ENCODE results near the gene DPYSL5. TPM values are rescaled to one million over a fixed set of nuclear protein-coding genes. Genes with fewer than 3 reads are reported as not detected.

Gene DPYSL5
- total RNA-seq, 2 donors from 2014 or later: 3.1 to 3.5 TPM

DNA sequence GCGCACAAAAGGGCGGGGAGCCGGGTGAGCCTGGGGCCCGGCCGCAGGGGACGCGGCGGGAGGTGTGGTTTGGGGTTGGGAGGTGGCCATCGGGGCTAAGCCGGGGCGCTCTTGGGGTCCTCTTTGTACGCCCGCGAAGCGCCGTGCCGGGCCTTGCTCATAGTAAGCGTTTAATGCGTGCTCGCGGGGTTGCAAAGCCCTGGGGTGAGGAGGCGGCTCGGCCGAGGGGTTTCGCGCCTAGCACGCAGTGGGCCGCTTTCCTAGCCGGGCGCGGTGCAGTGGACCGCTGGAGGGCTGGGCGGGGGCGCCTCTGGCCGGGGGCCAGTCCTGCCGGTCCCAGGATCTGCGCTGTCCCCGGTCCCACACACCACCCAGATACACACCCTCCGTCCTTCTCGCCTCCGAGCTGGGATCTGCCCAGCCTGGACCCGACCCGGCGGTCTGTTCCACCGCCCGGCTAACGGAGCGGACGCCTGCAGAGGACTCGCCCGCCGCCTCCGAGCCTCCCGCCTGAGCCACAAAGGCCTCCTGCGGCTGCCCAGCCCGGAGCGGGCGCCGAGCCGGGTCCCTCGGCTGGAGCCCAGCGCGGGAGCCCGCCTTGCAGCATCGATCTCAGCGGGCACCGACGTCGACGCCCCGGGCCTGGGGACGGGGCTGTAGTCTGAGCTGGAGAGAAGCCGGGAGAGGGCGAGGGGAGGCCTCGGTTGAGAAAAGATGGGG is 564 bp downstream of the DPYSL5 start:
- Mint-ChIP-seq H3K4me1 (peaks cover 6% of the 10 kb centered on the region), H3K27me3 (ENCODE audit: insufficient read depth) (peaks cover 81% of the 10 kb centered on the region), H3K36me3 (ENCODE audit: low read depth) (no peaks in the 10 kb centered on the region), H3K27ac (no peak overlapping the region), H3K9me3 (no peaks in the 10 kb centered on the region), H3K4me3 (peak overlapping the region; percentile 55)
- WGBS, 2 experiments (ENCODE audit: insufficient coverage in 1 of 2, insufficient read length in 1 of 2): 0 to 1% methylated on average over 25 to 75 of the region's 75 CpGs
- no peaks in the 10 kb centered on the region for H3K36me3 ChIP-seq (ENCODE audit: control insufficient read depth, insufficient read depth, low read length)
- H3K4me3 ChIP-seq (ENCODE audit: low read length): peak overlapping the region; percentile 76
- H3K9me3 ChIP-seq (ENCODE audit: control insufficient read depth, low read length): no peaks in the 10 kb centered on the region
- H3K27ac ChIP-seq (ENCODE audit: low read depth, low read length): peak overlapping the region; percentile 87
- H3K4me1 ChIP-seq (ENCODE audit: control insufficient read depth, insufficient read depth, low read length): peaks cover 4% of the 10 kb centered on the region
- TF ChIP-seq, protein P1, sequence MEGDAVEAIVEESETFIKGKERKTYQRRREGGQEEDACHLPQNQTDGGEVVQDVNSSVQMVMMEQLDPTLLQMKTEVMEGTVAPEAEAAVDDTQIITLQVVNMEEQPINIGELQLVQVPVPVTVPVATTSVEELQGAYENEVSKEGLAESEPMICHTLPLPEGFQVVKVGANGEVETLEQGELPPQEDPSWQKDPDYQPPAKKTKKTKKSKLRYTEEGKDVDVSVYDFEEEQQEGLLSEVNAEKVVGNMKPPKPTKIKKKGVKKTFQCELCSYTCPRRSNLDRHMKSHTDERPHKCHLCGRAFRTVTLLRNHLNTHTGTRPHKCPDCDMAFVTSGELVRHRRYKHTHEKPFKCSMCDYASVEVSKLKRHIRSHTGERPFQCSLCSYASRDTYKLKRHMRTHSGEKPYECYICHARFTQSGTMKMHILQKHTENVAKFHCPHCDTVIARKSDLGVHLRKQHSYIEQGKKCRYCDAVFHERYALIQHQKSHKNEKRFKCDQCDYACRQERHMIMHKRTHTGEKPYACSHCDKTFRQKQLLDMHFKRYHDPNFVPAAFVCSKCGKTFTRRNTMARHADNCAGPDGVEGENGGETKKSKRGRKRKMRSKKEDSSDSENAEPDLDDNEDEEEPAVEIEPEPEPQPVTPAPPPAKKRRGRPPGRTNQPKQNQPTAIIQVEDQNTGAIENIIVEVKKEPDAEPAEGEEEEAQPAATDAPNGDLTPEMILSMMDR (conservative IDR thresholded peaks at IDR 0.05): no peak
- DNase-seq: peak; percentile 84
- peaks cover 88% of the 10 kb centered on the region for H3K27me3 ChIP-seq (ENCODE audit: control insufficient read depth, insufficient read depth, low read length, poor library complexity, severe bottlenecking)
- H3K9ac ChIP-seq (ENCODE audit: extremely low read depth, low read length, poor library complexity, severe bottlenecking): no peak overlapping the region

DNA sequence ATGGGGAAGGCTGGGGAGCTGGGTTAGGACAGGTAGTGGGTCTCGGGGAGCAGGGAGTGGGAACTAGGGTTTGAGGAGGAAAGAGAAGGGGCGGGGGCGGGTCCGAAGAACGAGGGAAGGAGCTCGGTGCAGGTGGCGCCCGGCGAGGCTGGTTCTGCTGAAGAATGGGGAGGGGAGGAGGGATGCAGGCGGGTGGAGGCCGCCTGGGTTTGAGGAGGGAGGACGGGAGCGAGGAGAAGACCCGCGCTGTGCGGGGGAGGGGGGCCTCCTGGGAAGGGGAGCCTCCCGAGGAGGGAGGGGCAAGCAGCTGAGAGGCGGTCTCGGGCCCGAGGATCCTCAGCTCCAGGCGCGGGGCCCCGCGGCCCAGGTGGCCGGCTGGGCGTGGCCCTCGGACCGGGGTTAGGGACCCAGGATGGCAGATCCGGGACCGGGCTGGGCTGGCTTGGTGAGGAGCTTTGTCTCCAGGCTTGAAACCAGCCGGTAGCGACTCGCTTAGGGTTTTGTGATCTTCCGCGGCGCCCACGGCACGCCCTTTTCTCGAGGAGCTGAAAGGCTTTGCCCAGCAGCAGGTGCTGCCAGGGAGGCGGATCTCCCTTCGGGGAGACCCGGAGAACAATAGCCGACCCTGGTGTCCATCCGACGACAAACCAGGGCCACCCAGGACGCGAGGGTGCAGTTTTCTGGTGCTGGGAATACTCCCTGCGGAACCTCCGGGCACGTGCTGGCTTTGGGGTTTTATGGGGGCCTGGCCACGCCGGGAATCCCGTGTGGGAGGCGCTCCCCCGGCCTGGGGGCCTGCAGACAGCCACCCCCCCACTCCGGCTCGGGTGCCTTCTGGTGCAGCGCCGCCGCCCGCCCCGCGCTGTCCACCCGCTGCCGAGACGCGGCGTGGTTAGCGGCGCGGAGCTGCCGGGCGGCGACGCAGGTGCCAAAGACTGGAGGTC is 1.4 kb downstream of the DPYSL5 start:
- DNase-seq: peak; percentile 81
- no peaks in the 10 kb centered on the region for H3K36me3 ChIP-seq (ENCODE audit: control insufficient read depth, insufficient read depth, low read length)
- Mint-ChIP-seq H3K36me3 (ENCODE audit: low read depth) (no peaks in the 10 kb centered on the region), H3K4me3 (peak overlapping the region; percentile 55), H3K9me3 (no peaks in the 10 kb centered on the region), H3K4me1 (peaks cover 6% of the 10 kb centered on the region), H3K27me3 (ENCODE audit: insufficient read depth) (peaks cover 88% of the 10 kb centered on the region), H3K27ac (no peak overlapping the region)
- H3K9me3 ChIP-seq (ENCODE audit: control insufficient read depth, low read length): no peaks in the 10 kb centered on the region
- peaks cover 93% of the 10 kb centered on the region for H3K27me3 ChIP-seq (ENCODE audit: control insufficient read depth, insufficient read depth, low read length, poor library complexity, severe bottlenecking)
- no peak overlapping the region for H3K9ac ChIP-seq (ENCODE audit: extremely low read depth, low read length, poor library complexity, severe bottlenecking)
- H3K27ac ChIP-seq (ENCODE audit: low read depth, low read length): peak overlapping the region; percentile 87
- TF ChIP-seq, protein P1 (conservative IDR thresholded peaks at IDR 0.05): no peak
- peak overlapping the region; percentile 76 for H3K4me3 ChIP-seq (ENCODE audit: low read length)
- 3% methylated on average over 32 to 75 of the region's 75 CpGs for WGBS, 2 experiments (ENCODE audit: insufficient coverage in 1 of 2, insufficient read length in 1 of 2)
- peaks cover 4% of the 10 kb centered on the region for H3K4me1 ChIP-seq (ENCODE audit: control insufficient read depth, insufficient read depth, low read length)

- Histone ChIP-seq H3K9ac (ENCODE audit: extremely low read depth, low read length, poor library complexity, severe bottlenecking) (no peak overlapping the region), H3K36me3 (ENCODE audit: control insufficient read depth, insufficient read depth, low read length) (no peaks in the 10 kb centered on the region), H3K27ac (ENCODE audit: low read depth, low read length) (peak overlapping the region; percentile 87), H3K4me3 (ENCODE audit: low read length) (no peak overlapping the region), H3K27me3 (ENCODE audit: control insufficient read depth, insufficient read depth, low read length, poor library complexity, severe bottlenecking) (peaks cover 87% of the 10 kb centered on the region), H3K4me1 (ENCODE audit: control insufficient read depth, insufficient read depth, low read length) (peaks cover 4% of the 10 kb centered on the region), H3K9me3 (ENCODE audit: control insufficient read depth, low read length) (no peaks in the 10 kb centered on the region)
- no peak overlapping the region for H3K4me3 Mint-ChIP-seq
- no peak overlapping the region for H3K27ac Mint-ChIP-seq
- peaks cover 6% of the 10 kb centered on the region for H3K4me1 Mint-ChIP-seq
- H3K36me3 Mint-ChIP-seq (ENCODE audit: low read depth): no peaks in the 10 kb centered on the region
- peak; percentile 48 for DNase-seq
- peaks cover 89% of the 10 kb centered on the region for H3K27me3 Mint-ChIP-seq (ENCODE audit: insufficient read depth)
- 18 to 28% methylated on average over 21 to 25 of the region's 25 CpGs for WGBS, 2 experiments (ENCODE audit: insufficient coverage in 1 of 2, insufficient read length in 1 of 2)
- TF ChIP-seq, protein P1 (conservative IDR thresholded peaks at IDR 0.05): no peak
- no peaks in the 10 kb centered on the region for H3K9me3 Mint-ChIP-seq
These were observed 2.1 kb downstream of the DPYSL5 start for GRCh38 chr2:26850000-26850431.
